GM20000 (cell line): ENCODE data around the gene PPFIBP2.

Source experiments
- DNase-seq: peaks from one replicate; pipeline ENCODE4 v3.0.0; 2012; ENCODE audit warnings: low spot score
- TF ChIP-seq, protein P1 (sequence below): IDR thresholded peaks from 2 replicates; pipeline ENCODE4 v1.5.1; 2012; ENCODE audit warnings: mild to moderate bottlenecking, control low read depth; ENCODE audit errors: extremely low read depth, missing control alignments

PPFIBP2 gene

DNA sequence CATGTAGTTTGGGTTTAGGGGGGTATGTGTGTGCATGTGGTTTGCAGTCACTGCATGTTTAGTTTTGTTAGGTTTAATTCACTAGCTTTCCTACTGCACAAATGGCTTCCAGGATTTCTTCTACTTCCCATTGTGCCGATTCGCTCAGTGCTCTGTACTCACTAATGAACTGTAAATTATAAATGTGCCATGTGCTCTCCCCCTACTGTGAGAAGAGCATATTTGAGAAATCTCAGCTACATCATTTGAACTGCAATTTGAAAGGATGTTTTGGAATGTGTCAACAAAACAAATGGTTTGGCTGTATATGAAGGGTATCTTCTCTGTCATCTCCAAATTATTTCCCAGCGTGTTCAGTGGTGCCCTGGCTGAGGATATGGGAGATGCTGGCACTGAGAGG, 131.4 kb downstream of the PPFIBP2 start:
- TF ChIP-seq, protein P1, sequence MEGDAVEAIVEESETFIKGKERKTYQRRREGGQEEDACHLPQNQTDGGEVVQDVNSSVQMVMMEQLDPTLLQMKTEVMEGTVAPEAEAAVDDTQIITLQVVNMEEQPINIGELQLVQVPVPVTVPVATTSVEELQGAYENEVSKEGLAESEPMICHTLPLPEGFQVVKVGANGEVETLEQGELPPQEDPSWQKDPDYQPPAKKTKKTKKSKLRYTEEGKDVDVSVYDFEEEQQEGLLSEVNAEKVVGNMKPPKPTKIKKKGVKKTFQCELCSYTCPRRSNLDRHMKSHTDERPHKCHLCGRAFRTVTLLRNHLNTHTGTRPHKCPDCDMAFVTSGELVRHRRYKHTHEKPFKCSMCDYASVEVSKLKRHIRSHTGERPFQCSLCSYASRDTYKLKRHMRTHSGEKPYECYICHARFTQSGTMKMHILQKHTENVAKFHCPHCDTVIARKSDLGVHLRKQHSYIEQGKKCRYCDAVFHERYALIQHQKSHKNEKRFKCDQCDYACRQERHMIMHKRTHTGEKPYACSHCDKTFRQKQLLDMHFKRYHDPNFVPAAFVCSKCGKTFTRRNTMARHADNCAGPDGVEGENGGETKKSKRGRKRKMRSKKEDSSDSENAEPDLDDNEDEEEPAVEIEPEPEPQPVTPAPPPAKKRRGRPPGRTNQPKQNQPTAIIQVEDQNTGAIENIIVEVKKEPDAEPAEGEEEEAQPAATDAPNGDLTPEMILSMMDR = no peak
- no peak for DNase-seq

DNA sequence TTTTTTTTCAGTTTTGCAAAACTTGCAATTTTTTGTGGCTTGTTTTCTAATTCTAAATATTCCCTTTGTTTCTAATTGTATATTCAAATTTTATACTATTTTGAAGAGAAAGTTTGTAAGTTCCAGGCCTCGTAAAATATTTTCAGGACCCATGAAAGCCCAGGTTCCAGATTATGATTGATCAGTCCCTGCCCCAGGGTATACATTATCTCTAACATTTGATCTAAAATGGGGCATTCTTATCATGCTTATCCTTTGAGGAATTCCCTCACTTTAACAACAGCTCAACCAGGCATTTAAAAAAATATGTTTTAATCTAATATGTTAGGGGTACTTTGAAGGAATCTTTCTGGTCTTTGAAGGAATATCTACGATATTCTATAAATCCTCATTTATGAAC, 133.1 kb downstream of the PPFIBP2 start:
- DNase-seq = no peak
- TF ChIP-seq, protein P1 = no peak

DNA sequence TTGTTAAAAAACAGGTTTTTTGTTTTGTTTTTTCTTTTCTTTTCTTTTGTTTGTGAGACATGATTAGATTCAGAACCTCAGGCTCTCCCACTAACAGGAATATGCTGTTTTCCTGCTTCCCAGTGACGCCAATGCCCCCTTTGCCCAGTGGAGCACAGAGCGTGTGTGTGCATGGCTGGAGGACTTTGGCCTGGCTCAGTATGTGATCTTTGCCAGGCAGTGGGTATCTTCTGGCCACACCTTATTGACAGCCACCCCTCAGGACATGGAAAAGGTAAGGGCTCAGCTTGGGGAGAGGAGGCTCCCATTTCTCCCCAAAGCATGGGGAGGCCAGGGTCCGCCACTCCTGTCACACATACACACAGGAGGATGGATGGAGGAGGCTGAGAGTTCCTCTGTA, 134.5 kb downstream of the PPFIBP2 start:
- TF ChIP-seq, protein P1 = no peak

DNA sequence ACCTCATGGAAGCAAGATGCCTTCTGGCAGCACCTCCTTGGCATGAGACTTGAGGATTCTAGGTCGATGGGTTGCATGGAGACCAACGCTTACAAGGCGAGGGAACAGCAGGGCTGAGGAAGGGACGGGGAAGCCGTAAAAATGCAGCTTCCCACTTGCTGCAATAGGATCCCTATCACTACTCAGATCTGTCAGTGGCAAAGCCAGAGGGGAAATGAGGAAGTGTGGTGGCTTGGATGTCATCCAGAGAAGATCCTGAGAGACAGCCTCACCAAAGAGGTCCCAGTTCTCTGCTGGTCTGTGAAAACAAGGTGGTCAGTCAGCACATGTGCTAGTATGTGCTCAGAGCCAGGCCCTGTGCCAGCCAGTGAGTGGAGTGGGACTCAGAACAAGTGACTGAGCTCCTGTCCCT, 137.3 kb downstream of the PPFIBP2 start:
- DNase-seq = no peak
- TF ChIP-seq, protein P1 = no peak

More for the DNA sequence above, 134.5 kb downstream of the PPFIBP2 start:
- no peak for DNase-seq

DNA sequence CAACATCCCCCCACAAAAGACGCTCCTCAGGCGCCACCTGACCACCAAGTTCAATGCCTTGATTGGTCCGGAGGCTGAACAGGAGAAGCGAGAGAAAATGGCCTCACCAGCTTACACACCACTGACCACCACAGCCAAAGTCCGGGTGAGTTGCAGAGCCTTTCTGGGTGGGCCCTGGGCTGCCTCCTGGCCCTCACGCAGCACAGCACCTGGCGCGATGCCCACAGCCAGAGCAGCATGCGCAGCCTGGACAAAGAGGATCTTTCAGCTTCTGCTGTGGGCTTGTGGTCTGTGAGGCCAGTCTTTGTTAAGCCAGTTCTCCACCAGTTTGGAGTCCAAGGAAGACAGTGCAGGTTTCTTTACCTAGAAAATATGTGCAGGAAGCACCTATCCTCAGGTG, 137.9 kb downstream of the PPFIBP2 start:
- TF ChIP-seq, protein P1 = no peak
- no peak for DNase-seq

DNA sequence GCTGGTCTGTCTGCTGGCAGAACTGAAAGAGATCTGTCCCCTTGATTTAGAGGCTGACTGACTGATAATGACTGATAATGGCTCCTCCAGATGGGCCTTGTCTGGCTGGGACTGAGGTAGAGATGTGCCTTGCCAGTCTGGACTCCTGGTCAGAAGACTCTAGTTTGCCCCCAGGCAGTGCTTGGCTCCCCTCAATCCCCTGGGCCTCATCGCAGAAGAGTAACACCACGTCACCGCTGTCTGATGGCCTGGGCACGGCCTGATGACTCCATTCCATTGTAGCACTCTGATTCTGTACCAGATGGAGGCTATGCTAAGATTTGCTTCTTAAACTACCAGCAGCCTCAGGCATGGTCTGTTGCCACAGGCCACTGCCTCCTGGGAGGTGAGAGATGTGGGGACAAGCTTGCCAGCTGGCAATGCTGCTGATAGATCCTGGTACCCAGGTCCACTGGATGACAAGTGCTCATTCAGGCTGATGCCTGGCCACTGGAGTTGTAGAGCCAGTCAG, 140.5 kb downstream of the PPFIBP2 start:
- no peak for DNase-seq
- TF ChIP-seq, protein P1 = no peak

DNA sequence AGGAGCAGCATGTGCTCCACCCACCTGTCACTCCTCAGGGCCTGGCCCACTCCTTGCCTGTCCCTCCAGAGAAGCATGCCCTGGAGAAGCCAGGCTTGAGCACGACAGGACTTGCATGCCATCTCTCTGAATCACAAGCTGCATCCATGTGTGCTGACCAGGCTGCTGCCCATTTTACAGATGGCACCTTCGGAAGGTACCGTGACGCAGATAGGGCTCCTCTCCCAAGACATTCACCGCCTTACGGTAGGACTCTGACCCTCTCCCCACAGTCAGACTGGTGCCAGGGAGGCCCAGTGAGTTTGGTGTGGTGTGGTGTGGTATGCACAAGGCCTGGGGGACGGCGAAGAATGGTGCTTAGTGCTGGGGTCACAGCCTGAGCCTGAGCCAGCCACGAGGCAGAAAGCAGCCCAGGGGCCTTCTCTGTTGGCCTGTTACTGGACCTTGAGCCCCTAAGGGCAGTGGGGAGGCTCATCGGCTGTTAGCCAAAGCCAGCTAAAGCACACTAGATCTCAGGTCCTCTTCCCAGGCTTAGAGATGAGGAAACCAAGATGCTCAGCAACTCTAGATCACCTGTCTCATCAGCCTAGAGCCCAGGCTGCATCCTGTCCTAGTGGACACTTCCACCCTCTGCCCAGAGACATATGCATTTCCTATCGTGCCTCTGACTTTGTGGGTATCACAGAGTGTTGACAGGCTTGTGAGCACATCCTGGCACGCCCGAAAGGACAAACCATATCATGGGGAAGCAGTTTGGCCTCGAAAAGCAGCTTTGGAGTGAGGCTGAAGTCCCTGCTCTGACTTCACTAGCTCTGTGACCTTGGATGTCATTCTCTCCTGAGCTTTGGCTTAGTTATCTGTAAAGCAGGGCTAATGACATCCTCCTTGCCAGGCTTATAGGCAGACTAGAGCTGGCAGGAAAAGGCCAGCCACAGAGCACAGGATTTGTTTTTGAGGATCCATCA, 141.7 kb downstream of the PPFIBP2 start:
- no peak for DNase-seq

More for the DNA sequence above, 141.7 kb downstream of the PPFIBP2 start:
- TF ChIP-seq, protein P1 = no peak
